ENCODE measurements around the gene C19orf53. TPM values are rescaled to one million over a fixed set of nuclear protein-coding genes. Genes with fewer than 3 reads are reported as not detected.

The C19orf53 gene
- total RNA-seq, 4 donors from 2014 or later, result 114 to 129 (median 120) TPM

- intact Hi-C loops (cut with DNase I), result no loop called here
- Histone ChIP-seq H3K36me3 (no peaks in the 10 kb centered on the region), H3K4me3 (peak overlapping the region; percentile 31 to 77 (median 54)), H3K27ac (peak overlapping the region; percentile 87 to 97 (median 94)), H3K27me3 (no peaks in the 10 kb centered on the region), H3K9me3 (no peaks in the 10 kb centered on the region), H3K4me1 (peaks cover 13 to 45% (median 17%) of the 10 kb centered on the region in 3 donors)
- WGBS, 2 donors, result 0% methylated on average over 19 to 34 of the region's 39 CpGs
- peak; percentile 70 for DNase-seq
- TF ChIP-seq POLR2A (IDR thresholded peaks at IDR 0.05) (peak in 2 of 4 donors; percentile 31 to 63), CTCF (IDR thresholded peaks at IDR 0.05) (peak in 2 of 6 experiments; percentile 4 to 30)
Observed at GRCh38 chr19:13731147-13731964, 42.9 kb upstream of the C19orf53 start.

DNA sequence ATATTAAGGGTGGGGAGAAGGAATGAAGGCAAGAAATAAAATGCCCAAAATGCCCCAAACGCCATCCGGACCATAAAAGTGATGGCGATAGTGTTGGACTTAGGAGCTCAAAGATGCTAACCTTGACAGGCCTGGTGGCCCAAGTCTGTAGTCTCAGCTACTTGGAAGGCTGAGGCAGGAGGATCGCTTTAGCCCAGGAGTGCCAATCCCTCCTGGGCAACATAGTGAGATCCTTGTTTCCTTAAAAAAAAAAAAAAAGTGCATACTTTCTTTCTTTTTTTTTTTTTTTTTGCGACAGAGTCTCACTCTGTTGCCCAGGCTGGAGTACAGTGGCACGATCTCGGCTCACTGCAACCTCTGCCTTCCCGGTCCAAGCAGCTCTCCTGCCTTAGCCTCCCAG is 41.9 kb upstream of the C19orf53 start:
- Histone ChIP-seq H3K9me3 (no peaks in the 10 kb centered on the region), H3K36me3 (no peaks in the 10 kb centered on the region), H3K4me1 (peaks cover 13 to 45% (median 17%) of the 10 kb centered on the region in 3 donors), H3K4me3 (peak overlapping the region in 2 of 4 donors; percentile 50 to 77), H3K27ac (peak overlapping the region; percentile 87 to 97 (median 94)), H3K27me3 (no peaks in the 10 kb centered on the region)
- 88 to 94% methylated on average over 8 of the region's 8 CpGs for WGBS, 2 donors
- TF ChIP-seq CTCF (IDR thresholded peaks at IDR 0.05), result no peak
- no peak for TF ChIP-seq POLR2A (IDR thresholded peaks at IDR 0.05)
- intact Hi-C loops (cut with DNase I), result no loop called here
- DNase-seq, result no peak

DNA sequence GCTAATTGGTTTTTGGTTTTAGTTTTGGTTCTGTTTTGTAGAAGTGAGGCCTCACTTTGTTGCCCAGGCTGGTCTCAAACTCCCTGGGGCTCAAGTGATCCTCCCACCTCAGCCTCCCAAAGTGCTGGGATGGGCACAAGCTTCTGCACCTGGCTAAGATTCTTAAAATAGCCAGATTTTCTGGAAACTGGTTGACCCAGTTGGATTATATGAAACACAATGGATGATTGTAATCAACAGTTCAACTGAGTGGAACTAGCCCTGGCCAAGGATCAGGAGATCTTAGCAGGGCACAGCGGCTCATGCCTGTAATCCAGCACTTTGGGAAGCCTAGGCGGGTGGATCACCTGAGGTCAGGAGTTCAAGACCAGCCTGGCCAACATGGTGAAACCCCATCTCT is 39.5 kb upstream of the C19orf53 start:
- Histone ChIP-seq H3K9me3 (no peaks in the 10 kb centered on the region), H3K4me1 (peaks cover 13 to 39% (median 17%) of the 10 kb centered on the region in 3 donors), H3K27me3 (no peaks in the 10 kb centered on the region), H3K36me3 (no peaks in the 10 kb centered on the region), H3K27ac (peak overlapping the region in 1 of 4 donors; percentile 18), H3K4me3 (no peak overlapping the region)
- intact Hi-C loops (cut with DNase I), result no loop called here
- 77% methylated on average over 2 of the region's 2 CpGs; no CpG with 5 or more reads in 1 of the 2 donors for WGBS, 2 donors
- no peak for DNase-seq
- no peak for TF ChIP-seq POLR2A (IDR thresholded peaks at IDR 0.05)
- TF ChIP-seq CTCF (IDR thresholded peaks at IDR 0.05), result no peak

GRCh38 chr19:13738073-13738472 is 36.2 kb upstream of the C19orf53 start:
- H3K4me1 ChIP-seq, result peaks cover 0 to 12% (median 0%) of the 10 kb centered on the region in 3 donors
- no peak overlapping the region for H3K4me3 ChIP-seq
- no peak for DNase-seq
- intact Hi-C loops (cut with DNase I), result no loop called here
- no peak overlapping the region for H3K27ac ChIP-seq
- no peaks in the 10 kb centered on the region for H3K27me3 ChIP-seq
- H3K9me3 ChIP-seq, result no peaks in the 10 kb centered on the region
- TF ChIP-seq CTCF (IDR thresholded peaks at IDR 0.05) (no peak), POLR2A (IDR thresholded peaks at IDR 0.05) (no peak)
- 25 to 91% methylated on average over 1 of the region's 1 CpG for WGBS, 2 donors
- H3K36me3 ChIP-seq, result no peaks in the 10 kb centered on the region

GRCh38 chr19:13741893-13742292 is 32.4 kb upstream of the C19orf53 start:
- intact Hi-C loops (cut with DNase I), result no loop called here
- TF ChIP-seq POLR2A (IDR thresholded peaks at IDR 0.05), result no peak
- TF ChIP-seq CTCF (IDR thresholded peaks at IDR 0.05), result no peak
- H3K27ac ChIP-seq, result no peak overlapping the region
- no peaks in the 10 kb centered on the region for H3K27me3 ChIP-seq
- no peaks in the 10 kb centered on the region for H3K9me3 ChIP-seq
- H3K4me1 ChIP-seq, result no peaks in the 10 kb centered on the region
- DNase-seq, result no peak
- WGBS, 2 donors, result 81 to 93% methylated on average over 2 of the region's 2 CpGs
- H3K36me3 ChIP-seq, result no peaks in the 10 kb centered on the region
- H3K4me3 ChIP-seq, result no peak overlapping the region

Measured in esophagus squamous epithelium (tissue), 5 donors.